A204.1 (cell line): ENCODE measurements around the gene NNAT.

Experiments
- FAIRE-seq: peaks from 2 replicates; lab custom pipeline; 2012; peaks lifted over from hg19 to GRCh38; lab: Jason Lieb, UNC

NNAT gene

GRCh38 chr20:37503256-37503927, 17.7 kb upstream of the NNAT start:
- FAIRE-seq: no peak

DNA sequence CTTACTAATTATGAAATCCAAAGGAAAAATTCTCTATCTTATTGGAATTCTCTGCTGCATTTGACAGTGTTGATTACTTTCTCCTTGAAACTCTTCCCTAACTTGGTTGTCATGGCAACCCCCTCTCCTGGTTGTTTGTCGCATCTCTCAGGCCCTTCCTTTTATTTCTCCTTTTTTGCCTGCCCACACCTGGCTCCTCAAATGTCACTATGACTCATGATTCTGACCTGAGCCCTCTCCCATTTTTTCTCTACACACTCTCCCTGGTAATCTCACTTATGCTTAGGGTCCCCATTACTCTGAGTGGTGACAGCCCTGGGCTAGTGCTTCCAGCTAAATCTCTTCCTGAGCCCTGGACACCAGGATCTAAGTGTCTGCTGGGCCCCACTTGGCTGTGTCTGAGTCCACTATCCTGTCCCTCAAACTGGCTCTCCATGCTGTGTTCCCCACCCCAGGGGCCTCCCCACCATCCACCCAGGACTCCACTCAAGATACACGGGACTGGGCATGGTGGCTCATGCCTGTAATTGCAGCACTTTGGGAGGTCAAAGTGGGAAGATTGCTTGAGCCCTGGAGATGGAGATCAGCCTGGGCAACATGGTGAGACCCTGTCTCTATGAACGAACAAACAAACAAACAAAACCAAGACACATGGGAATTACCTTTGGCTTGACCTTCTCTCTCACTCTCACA, 16.5 kb upstream of the NNAT start:
- FAIRE-seq: no peak

- FAIRE-seq: no peak
Observed at GRCh38 chr20:37505263-37506151, 15.5 kb upstream of the NNAT start.

GRCh38 chr20:37506152-37506725, 14.8 kb upstream of the NNAT start:
- no peak for FAIRE-seq

DNA sequence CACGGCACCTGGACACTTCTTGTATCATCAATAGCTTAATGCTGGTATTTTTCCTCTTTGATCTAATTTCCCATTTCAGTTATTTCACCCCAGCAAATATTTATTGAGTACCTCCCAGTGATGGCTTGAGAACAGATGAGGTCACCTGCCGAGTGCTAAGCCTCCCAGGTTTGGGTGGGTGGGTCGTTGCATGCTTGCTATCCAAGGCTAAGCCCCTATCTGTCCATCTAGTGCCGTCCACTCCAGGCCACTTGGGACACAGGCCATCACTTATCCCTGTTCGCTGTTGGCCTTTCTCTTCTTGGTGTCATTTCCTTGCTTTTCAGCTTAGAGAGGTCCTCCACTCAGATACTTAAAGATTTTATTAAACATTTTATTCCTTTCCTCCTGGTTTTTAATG, 10.8 kb upstream of the NNAT start:
- FAIRE-seq: no peak

- FAIRE-seq: no peak
Observed at GRCh38 chr20:37511610-37512275, 9.3 kb upstream of the NNAT start.

GRCh38 chr20:37513779-37514359, 7.2 kb upstream of the NNAT start:
- FAIRE-seq: no peak

GRCh38 chr20:37515876-37516275, 5.2 kb upstream of the NNAT start:
- FAIRE-seq: no peak

DNA sequence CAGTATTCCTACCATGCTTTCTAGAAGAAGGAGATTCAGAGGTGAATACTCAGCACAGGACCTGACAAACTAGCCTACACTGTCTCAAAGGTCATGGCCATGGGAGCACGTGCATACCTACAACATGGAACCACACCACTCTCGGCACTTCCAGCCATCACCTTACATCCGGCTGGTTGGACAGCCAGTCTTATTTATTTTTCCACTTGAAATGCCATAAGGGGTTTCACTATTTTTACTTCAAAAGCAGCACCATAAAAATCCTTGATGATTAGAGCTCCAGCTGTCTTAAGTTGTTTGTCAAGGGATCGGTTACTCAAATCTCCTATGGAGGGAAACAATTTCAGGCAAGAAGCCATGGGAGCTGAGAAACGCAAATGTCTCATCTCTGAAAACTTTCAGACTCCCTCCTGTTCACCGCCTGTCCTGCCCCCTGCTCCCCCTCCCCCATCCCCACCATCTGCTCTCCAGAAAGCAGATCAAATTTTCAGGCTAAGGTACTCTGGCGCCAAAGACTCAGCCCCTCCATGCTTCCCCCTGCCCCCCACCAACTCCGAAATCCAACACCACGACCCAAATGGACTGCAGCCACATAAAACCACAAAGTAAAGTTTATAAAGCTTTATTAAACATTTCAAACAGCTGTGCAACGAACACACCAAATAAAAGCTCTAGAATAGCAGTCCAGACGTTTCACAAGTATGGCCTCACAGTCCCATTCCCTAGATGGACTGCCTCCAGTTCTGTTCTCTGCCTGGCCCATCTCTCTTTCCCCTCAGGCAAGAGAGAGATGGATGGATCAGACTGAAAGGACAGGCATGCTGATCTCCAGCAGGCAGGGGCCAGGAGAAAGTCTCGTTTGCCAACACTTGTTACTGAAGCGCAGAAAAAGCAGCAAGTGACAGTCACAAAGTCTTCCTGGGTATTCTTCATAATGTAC, 4.0 kb upstream of the NNAT start:
- FAIRE-seq: no peak

GRCh38 chr20:37518059-37518458, 3.0 kb upstream of the NNAT start:
- no peak for FAIRE-seq

DNA sequence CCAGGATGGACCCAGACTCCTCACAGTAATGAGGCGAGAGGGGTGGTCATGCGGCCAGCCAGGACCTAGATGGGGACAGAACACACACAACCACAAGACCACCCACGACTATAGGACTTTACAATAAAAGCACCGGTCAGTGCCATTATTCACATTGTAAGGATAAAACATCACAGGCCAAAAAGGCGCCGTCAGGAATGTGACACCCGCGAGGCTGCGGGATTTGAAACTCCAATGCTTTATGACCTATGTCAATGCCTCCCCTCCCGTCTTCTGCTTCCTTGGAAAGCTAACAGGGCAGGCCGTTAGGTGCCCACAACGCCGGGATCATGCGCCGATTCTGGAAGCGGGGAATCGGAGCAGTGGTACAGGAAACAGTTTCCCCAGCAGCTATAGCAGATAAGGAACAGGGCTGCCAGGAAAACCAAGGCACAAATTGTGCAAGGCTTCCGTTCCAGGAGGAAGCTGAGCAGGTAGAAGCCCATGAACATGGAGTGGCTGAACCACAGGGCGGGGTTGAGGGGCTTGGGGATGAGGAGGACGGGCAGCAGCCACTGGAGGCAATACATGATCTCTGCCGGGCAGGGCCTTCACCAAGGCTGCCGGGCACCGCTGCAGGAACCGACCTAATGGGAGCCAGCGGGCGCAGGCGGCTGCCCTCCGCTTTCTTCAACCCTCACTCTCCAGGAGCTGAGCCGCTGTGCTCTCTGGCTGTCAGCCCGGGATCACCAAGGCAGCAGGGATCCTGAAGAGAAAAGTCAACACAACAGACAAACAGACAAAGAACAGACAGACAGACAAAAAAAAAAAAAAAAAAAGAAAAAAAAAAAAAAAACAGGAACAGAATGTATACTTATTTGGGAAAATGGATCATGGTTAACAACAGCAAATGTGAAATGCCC, 2.2 kb upstream of the NNAT start:
- no peak for FAIRE-seq

DNA sequence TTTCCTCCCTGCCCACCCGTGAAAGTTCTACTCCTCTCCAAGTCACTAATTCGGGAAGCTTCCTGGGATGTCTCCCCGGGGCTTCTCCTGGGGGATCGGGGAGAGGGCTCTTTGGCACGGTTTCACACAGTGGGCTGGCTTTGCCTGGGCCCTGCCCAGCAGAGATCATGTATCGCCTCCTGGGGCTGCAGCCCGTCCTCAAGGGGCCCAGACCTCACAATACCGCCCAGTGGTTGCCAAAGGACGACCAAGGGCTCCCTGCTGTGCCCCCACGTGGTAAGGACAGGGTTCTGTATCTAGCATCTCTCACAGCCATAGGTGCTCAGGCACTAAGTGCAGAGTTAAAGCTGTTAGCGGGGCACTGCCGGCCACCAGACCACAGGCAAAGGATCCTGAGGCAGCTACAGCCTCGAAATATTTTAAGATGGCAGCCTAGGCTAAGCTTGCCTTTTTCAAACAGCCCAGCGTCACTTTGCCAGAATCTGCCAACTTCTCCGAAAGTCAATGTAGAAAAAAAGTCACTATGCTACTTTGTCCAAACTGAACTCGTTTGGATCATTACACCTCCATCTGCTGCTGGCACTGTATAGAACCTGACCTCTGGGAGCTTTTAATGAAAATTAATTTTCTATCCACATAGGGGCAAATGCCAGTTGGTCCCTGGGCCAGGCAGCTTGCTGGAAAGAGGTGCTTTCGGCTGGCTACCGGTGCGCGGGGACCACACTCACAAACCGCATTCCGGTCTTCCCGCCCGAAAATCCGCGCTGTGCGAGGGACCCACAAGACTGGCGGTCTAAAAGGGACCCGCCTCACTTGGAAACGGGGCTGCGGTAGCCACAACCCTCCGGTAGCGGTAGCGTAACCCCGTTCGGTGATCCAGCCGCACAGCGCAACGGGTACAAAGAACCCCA, 1.3 kb upstream of the NNAT start:
- no peak for FAIRE-seq

DNA sequence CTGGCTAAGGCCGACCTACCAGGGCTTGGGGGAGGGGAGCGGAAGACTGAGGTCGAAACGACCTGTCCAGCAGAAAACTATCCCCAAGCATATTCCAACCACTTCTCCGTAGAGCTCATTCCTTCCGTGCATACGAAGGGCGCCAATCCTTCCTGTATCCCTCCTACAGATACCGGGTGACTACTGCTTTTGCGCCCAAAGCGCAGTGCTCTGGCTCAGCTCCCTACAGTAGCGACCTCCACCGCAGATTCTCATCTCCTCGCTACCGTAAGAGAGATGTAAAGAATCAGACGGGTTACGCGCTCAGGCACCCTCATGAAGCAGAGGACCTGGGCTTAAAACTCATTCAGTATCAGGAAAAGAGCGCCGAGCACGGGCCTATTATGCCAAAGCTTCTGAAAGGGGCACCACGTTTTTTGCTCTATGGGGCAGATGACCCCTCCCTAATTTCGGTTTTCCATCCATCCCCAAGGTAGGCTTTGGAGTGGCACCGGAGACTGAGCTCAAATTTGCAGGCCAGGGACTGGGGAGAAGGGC, 563 bp upstream of the NNAT start:
- no peak for FAIRE-seq

DNA sequence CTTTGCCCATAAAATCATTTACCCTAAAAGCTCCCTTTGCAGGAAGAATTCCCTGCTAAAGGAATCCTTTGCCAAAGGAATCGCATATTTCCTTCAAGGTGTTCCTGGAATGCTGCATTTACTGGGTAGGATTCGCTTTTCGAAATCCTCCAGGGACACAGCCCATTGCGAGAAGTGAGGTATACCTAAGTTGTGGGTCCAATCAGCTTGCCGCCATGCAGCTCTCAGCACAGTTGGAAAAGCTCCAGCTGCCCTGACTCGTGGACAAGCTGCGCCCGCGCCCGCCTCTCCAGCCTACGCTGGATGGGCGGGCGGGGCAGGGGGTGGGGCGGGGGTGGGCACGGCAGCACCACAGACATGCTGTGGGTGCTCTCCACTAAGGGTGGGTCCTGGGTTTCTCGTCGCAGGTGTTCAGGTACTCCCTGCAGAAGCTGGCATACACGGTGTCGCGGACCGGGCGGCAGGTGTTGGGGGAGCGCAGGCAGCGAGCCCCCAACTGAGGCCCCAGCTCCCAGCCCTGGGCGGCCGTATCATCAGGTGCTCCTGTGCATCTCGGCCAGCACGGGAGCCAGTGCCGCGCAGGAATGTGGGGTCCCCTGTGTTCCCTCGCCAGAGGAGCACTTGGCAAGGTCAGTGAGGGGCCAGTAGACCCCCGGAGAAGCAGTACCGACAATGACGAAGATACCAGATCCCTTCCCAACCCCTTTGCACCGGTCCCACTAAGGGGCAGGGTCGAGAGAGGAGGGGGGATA, 1.4 kb downstream of the NNAT start:
- FAIRE-seq: no peak

DNA sequence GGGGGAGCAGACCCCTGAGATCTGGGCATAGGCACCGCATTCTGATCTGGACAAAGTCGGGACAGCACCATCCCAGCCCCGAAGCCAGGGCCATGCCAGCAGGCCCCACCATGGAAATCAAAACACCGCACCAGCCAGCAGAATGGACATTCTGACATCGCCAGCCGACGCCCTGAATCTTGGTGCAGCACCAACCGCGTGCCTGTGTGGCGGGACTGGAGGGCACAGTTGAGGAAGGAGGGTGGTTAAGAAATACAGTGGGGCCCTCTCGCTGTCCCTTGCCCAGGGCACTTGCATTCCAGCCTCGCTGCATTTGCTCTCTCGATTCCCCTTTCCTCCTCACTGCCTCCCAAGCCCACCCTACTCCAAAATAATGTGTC, 2.0 kb downstream of the NNAT start:
- no peak for FAIRE-seq

DNA sequence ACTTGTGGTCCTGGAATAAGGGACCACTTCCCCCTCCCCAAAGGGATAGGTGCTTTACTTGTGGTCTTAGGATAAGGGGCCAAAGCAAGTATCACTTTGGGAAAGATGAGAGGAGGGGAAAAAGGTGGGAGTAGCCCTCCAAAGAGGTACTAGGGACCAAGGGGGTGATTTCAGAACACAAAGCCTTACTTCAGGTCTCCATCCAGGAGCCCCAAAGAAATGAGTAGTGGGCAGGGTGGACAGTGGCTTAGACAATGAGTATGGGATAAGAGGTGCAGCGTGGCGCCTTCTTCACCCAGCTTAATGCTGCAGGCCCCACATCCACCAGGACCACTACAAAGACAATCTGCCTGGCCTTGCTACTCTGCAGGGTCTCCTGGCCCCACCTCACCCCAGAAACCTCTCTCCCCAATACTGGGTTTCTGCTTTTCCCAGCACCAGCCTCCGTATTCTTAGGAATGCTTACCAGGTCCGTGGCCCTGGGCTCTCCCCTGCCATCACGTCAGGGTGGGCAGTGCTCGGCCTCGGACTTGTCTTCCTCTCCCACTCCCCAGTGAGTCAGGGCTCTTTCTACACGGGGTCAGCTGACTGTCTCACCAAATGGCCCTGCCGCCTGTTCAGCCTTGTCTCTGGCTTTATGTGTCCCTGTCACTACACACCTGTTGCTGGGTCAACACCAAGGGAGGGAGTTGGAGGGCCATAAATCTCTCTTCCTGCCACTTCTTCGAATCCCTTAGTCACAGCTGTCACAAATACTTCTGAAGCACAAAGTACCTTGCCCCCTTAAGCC, 3.1 kb downstream of the NNAT start:
- no peak for FAIRE-seq
